GM21367 (cell line): ENCODE results near the gene NUDT2.

Experiments used
- ATAC-seq: cut with Tn5 transposase; IDR thresholded peaks from one replicate; pipeline ENCODE4 v1.9.1; 2021; ENCODE audit not compliant: unreplicated experiment

Gene NUDT2

DNA sequence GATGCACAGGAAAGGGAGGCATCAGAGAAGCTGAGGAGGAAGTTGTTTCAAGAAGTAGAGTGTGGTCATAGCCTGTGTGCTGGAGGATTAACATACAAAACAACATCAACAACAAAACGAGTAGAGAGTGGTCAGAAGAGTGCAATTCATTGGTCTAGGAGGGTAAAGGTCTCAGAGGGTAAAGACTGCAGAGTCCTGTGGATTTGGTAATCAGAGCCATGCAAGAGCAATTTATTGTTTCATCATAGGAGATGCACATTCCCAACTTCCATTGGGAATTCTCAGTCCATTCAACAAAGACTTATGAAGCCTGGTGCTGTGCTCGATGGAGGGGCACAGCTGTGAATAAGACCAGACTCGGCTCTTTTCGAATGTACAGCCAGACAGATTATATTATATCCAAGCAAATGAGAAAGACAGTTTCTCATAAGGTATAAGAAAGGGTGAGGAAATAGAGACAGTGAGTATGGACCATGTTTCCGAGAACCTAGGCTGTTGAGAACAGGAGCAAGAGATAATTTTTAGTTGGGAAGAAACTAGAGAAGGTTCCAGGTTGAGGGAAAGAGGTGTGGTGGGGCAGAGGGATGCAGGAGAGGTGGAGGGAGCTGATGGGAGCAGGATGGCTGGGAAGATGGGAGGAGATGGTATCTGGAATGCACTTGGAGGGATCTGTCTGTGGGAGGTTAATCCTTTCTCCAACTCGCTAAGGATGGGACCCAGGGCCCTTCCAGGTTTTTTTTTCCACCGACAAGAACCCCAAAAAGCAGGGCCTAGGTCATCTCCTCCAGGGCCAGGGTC, 55.2 kb downstream of the NUDT2 start:
- no peak for ATAC-seq

DNA sequence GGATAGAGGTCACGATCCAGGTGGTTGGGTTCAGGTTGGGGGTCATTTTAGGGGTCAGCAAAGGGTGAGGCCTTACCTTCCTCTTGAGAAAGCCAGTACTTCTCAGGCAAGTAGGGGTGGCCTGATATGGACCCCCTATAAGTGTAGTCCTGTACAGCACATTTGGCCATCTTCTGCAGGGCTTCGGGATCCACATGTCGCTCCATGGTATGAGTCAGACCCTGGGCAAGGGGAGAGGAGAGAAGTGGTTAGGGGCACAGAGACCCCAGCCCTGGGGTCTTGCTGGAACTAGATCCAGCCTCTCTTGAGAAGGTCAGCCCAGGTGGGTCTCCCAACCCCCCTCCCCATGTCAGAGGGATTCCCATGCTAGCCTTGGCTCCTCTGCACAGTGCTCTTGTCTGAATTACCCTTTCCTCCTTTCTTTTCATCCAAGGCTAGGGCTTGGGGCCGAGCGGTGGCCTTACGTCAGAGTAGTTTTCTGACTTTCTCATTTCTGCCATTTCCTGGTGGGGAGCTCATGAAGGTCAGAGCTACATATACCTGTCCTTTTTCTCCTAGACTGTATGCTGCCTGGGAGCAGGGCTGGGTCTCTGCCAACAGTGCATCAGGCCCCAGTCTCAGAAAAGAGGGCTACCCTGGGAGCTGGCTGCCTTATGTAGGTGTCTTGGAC, 56.3 kb downstream of the NUDT2 start:
- no peak for ATAC-seq

DNA sequence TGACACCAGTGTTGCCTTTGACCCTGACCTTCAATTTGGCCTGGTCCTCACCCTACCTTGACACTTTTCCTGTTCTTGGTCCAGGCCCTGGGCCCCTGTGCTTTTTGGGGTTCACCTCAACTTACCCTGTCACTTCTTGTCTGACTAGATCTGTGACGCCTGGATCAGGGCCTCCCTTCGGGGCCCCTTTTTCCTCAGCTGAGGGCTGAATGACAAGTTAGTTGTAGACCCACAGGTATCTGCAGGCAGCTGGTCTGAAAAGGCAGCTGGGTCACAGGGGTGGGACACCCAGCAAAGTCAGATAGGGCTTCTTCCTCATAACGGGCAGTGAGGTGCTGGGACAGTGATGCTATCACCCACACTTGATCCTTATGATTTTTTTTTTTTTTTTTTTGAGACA, 57.3 kb downstream of the NUDT2 start:
- ATAC-seq: no peak

DNA sequence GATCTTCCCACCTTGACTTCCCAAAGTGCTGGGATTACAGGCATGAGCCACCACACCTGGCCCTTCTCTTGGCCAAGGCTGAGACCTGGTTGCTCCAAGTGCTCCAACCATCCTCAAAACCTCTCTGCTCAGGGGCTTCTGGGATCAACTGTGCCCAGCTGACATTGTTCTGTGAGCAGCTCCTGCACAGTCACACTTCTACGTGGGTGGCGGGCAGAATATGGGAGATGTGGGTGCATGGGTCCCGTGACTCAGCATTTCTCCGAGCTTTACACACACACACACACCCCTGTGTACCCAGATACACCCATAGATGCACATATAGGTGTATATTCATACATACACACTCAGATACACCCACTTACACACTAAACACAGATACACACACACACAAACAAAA, 57.9 kb downstream of the NUDT2 start:
- no peak for ATAC-seq

DNA sequence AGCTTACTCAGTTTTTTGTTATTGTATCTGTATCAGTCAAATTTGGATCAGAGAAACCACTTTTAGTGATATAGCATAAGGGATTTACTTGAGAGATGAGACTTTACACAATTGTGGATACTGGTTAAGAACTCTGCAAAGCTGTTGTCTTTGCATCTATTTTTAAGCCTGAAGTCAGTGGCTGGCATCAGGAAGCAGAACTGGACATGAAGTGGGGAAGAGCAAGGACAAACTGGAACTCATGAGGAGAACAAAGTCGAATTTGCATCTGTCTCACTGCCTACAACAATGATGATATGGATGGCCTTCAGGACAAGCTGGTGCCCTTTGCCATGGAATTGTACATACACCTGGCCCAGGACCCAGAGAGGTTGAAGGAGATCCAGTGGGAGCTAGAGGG, 63.1 kb downstream of the NUDT2 start:
- no peak for ATAC-seq
